ENCODE data around the gene ANKH.

ANKH gene

DNA sequence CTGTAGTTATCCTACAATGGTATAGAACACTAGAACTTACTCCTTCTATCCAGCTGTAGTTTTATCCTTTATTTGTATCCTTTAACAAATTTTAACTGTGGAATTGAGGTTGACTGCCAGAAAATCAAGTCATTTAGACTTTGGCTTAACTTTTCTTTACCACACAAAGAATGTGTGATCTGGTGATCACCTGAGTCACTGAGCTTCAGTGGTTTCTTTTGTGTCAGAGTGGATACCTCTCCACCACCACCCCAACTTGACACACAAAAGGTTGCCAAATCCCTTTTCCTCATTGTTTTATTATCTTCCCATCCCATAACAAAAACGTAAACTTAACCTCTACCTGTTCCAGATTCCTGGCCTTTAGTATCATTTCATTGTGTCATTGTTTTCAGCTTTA lies 201.6 kb downstream of the ANKH start:
- Histone ChIP-seq H3K27me3 (ENCODE audit: insufficient read depth, low read length) (no peaks in the 10 kb centered on the region), H3K4me1 (ENCODE audit: control insufficient read depth in 1 of 2, insufficient read depth in 2 of 2, low read length in 2 of 2) (peaks cover 2 to 4% of the 10 kb centered on the region in 2 experiments), H4K12ac (ENCODE audit: low read depth, low read length) (no peak overlapping the region), H3K36me3 (ENCODE audit: control insufficient read depth in 1 of 2, insufficient read depth in 2 of 2, low read length in 2 of 2) (peaks cover 4 to 7% of the 10 kb centered on the region in 2 experiments), H3K4me2 (ENCODE audit: low read length) (no peak overlapping the region), H3K79me2 (ENCODE audit: control insufficient read depth, insufficient read depth, low read length, poor library complexity) (peaks cover 7% of the 10 kb centered on the region), H4K91ac (ENCODE audit: low read depth, low read length) (no peak overlapping the region), H3K79me1 (ENCODE audit: low read length) (no peaks in the 10 kb centered on the region), H3K18ac (ENCODE audit: low read length) (no peak overlapping the region), H3K4me3 (ENCODE audit: low read depth, low read length) (no peak overlapping the region), H2AK5ac (ENCODE audit: low read length) (no peak overlapping the region), H3K14ac (ENCODE audit: low read length) (no peak overlapping the region), H3K27ac (ENCODE audit: low read depth, low read length) (no peak overlapping the region), H2BK12ac (ENCODE audit: low read length) (no peak overlapping the region), H3K4ac (ENCODE audit: low read depth, low read length) (peak overlapping the region; percentile 71), H3K23ac (ENCODE audit: low read length) (no peak overlapping the region), H2BK120ac (ENCODE audit: insufficient read depth, low read length, poor library complexity) (no peak overlapping the region), H4K8ac (ENCODE audit: low read depth, low read length) (no peak overlapping the region), H3K9me3 (ENCODE audit: insufficient read depth, low read depth, low read length) (no peaks in the 10 kb centered on the region), H2BK5ac (ENCODE audit: low read depth, low read length, poor library complexity) (no peak overlapping the region), H2AFZ (ENCODE audit: insufficient read depth, low read length, poor library complexity) (no peak overlapping the region), H3K9ac (ENCODE audit: low read length) (no peak overlapping the region)
- no peak for DNase-seq
- WGBS (ENCODE audit: extremely low coverage, insufficient coverage, insufficient read length) = 100% methylated on average over 1 of the region's 1 CpG

DNA sequence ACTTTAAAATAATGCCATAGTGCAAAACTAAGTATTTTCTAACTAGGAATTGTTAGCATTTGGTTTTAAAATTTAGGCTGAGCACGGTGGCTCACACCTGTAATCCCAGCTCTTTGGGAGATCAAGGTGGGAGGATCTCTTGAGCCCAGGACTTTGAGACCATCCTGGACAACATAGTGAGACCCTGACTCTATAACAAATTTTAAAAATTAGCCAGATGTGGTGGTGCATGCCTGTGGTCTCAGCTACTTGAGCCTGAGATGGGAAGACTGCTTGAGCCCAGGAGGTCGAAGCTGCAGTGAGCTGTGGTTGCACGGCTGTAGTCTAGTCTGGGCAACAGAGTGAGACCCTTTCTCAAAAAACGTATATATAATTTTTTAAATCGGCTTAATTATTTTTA lies 202.2 kb downstream of the ANKH start:
- Histone ChIP-seq H2BK120ac (ENCODE audit: insufficient read depth, low read length, poor library complexity) (no peak overlapping the region), H3K14ac (ENCODE audit: low read length) (no peak overlapping the region), H4K91ac (ENCODE audit: low read depth, low read length) (no peak overlapping the region), H3K27me3 (ENCODE audit: insufficient read depth, low read length) (no peaks in the 10 kb centered on the region), H3K79me1 (ENCODE audit: low read length) (peaks cover 2% of the 10 kb centered on the region), H3K79me2 (ENCODE audit: control insufficient read depth, insufficient read depth, low read length, poor library complexity) (peaks cover 7% of the 10 kb centered on the region), H4K8ac (ENCODE audit: low read depth, low read length) (no peak overlapping the region), H2BK12ac (ENCODE audit: low read length) (no peak overlapping the region), H3K9me3 (ENCODE audit: insufficient read depth, low read depth, low read length) (no peaks in the 10 kb centered on the region), H3K4me2 (ENCODE audit: low read length) (no peak overlapping the region), H3K4me3 (ENCODE audit: low read depth, low read length) (no peak overlapping the region), H4K12ac (ENCODE audit: low read depth, low read length) (no peak overlapping the region), H3K9ac (ENCODE audit: low read length) (no peak overlapping the region), H3K18ac (ENCODE audit: low read length) (no peak overlapping the region), H2AK5ac (ENCODE audit: low read length) (no peak overlapping the region), H3K36me3 (ENCODE audit: control insufficient read depth in 1 of 2, insufficient read depth in 2 of 2, low read length in 2 of 2) (peaks cover 3 to 7% of the 10 kb centered on the region in 2 experiments), H3K27ac (ENCODE audit: low read depth, low read length) (no peak overlapping the region), H3K4me1 (ENCODE audit: control insufficient read depth in 1 of 2, insufficient read depth in 2 of 2, low read length in 2 of 2) (peaks cover 2 to 4% of the 10 kb centered on the region in 2 experiments), H3K23ac (ENCODE audit: low read length) (no peak overlapping the region), H3K4ac (ENCODE audit: low read depth, low read length) (peak overlapping the region; percentile 48), H2AFZ (ENCODE audit: insufficient read depth, low read length, poor library complexity) (no peak overlapping the region), H2BK5ac (ENCODE audit: low read depth, low read length, poor library complexity) (no peak overlapping the region)
- no peak for DNase-seq
- no CpG with 5 or more reads among the region's 5 CpGs for WGBS (ENCODE audit: extremely low coverage, insufficient coverage, insufficient read length)

DNA sequence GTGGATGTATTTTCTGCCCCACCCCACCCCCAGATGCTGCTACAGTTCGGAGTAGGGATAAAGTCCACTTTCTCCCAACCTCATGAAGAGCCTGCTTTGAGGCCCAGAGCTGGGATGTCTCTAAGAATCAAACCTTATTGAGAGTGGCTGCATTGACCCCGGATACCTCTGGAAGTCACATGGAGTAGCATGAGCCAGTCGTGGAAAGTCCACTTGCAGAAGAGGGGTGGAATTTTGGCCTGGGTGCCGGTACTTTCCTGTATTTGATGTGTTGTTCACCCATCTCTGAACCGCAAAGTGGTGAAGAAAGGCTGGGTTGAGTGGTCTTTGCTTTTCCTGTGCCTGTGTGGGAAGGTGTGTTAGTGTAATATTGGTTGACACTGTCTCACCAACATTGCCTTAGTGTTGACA lies 203.4 kb downstream of the ANKH start:
- H2BK12ac ChIP-seq (ENCODE audit: low read length) = no peak overlapping the region
- peak overlapping the region; percentile 35 for H3K18ac ChIP-seq (ENCODE audit: low read length)
- no peak overlapping the region for H4K8ac ChIP-seq (ENCODE audit: low read depth, low read length)
- peak overlapping the region; percentile 76 for H3K4ac ChIP-seq (ENCODE audit: low read depth, low read length)
- DNase-seq = no peak
- H3K4me2 ChIP-seq (ENCODE audit: low read length) = no peak overlapping the region
- H3K9me3 ChIP-seq (ENCODE audit: insufficient read depth, low read depth, low read length) = no peaks in the 10 kb centered on the region
- no peak overlapping the region for H3K4me3 ChIP-seq (ENCODE audit: low read depth, low read length)
- peaks cover 0 to 3% of the 10 kb centered on the region in 2 experiments for H3K36me3 ChIP-seq (ENCODE audit: control insufficient read depth in 1 of 2, insufficient read depth in 2 of 2, low read length in 2 of 2)
- no peak overlapping the region for H3K9ac ChIP-seq (ENCODE audit: low read length)
- no peak overlapping the region for H3K14ac ChIP-seq (ENCODE audit: low read length)
- H3K79me2 ChIP-seq (ENCODE audit: control insufficient read depth, insufficient read depth, low read length, poor library complexity) = peaks cover 11% of the 10 kb centered on the region
- H3K27me3 ChIP-seq (ENCODE audit: insufficient read depth, low read length) = no peaks in the 10 kb centered on the region
- no peak overlapping the region for H4K91ac ChIP-seq (ENCODE audit: low read depth, low read length)
- no peak overlapping the region for H4K12ac ChIP-seq (ENCODE audit: low read depth, low read length)
- no peak overlapping the region for H3K27ac ChIP-seq (ENCODE audit: low read depth, low read length)
- H2AFZ ChIP-seq (ENCODE audit: insufficient read depth, low read length, poor library complexity) = no peak overlapping the region
- no peak overlapping the region for H2BK120ac ChIP-seq (ENCODE audit: insufficient read depth, low read length, poor library complexity)
- H3K79me1 ChIP-seq (ENCODE audit: low read length) = peaks cover 8% of the 10 kb centered on the region
- WGBS (ENCODE audit: extremely low coverage, insufficient coverage, insufficient read length) = no CpG with 5 or more reads among the region's 5 CpGs
- H2AK5ac ChIP-seq (ENCODE audit: low read length) = no peak overlapping the region
- peaks cover 2 to 4% of the 10 kb centered on the region in 2 experiments for H3K4me1 ChIP-seq (ENCODE audit: control insufficient read depth in 1 of 2, insufficient read depth in 2 of 2, low read length in 2 of 2)
- H2BK5ac ChIP-seq (ENCODE audit: low read depth, low read length, poor library complexity) = no peak overlapping the region
- H3K23ac ChIP-seq (ENCODE audit: low read length) = peak overlapping the region; percentile 37

DNA sequence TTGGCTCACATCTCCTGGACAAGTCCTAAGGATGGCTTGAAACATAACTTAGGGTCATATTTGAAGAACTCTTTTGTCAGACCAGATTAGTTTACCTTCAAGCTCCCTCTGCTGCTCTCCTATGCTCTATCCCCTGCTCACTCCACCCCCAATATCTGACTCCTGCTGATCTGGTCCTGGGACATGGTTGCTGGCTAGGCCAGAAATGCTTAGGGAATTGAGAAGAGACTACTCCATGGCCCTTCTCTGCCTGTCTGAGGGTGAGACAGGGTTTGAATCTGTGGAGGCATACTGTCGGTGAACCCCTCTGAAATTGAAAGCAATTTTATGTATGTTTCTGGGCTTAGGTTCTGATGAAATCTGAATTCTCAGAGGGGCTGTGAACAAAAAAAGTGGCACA lies 203.8 kb downstream of the ANKH start:
- Histone ChIP-seq H3K79me2 (ENCODE audit: control insufficient read depth, insufficient read depth, low read length, poor library complexity) (peaks cover 11% of the 10 kb centered on the region), H2AFZ (ENCODE audit: insufficient read depth, low read length, poor library complexity) (no peak overlapping the region), H4K8ac (ENCODE audit: low read depth, low read length) (no peak overlapping the region), H2BK120ac (ENCODE audit: insufficient read depth, low read length, poor library complexity) (no peak overlapping the region), H3K14ac (ENCODE audit: low read length) (no peak overlapping the region), H2AK5ac (ENCODE audit: low read length) (no peak overlapping the region), H3K4me1 (ENCODE audit: control insufficient read depth in 1 of 2, insufficient read depth in 2 of 2, low read length in 2 of 2) (peaks cover 2 to 4% of the 10 kb centered on the region in 2 experiments), H3K9me3 (ENCODE audit: insufficient read depth, low read depth, low read length) (no peaks in the 10 kb centered on the region), H2BK12ac (ENCODE audit: low read length) (no peak overlapping the region), H3K36me3 (ENCODE audit: control insufficient read depth in 1 of 2, insufficient read depth in 2 of 2, low read length in 2 of 2) (peaks cover 0 to 3% of the 10 kb centered on the region in 2 experiments), H2BK5ac (ENCODE audit: low read depth, low read length, poor library complexity) (no peak overlapping the region), H3K9ac (ENCODE audit: low read length) (no peak overlapping the region), H3K27me3 (ENCODE audit: insufficient read depth, low read length) (no peaks in the 10 kb centered on the region), H3K4me3 (ENCODE audit: low read depth, low read length) (no peak overlapping the region), H4K91ac (ENCODE audit: low read depth, low read length) (no peak overlapping the region), H3K27ac (ENCODE audit: low read depth, low read length) (no peak overlapping the region), H3K18ac (ENCODE audit: low read length) (peak overlapping the region; percentile 46), H3K4me2 (ENCODE audit: low read length) (no peak overlapping the region), H3K4ac (ENCODE audit: low read depth, low read length) (peak overlapping the region; percentile 76), H3K23ac (ENCODE audit: low read length) (no peak overlapping the region), H3K79me1 (ENCODE audit: low read length) (peaks cover 8% of the 10 kb centered on the region), H4K12ac (ENCODE audit: low read depth, low read length) (no peak overlapping the region)
- no CpG with 5 or more reads among the region's 1 CpG for WGBS (ENCODE audit: extremely low coverage, insufficient coverage, insufficient read length)
- DNase-seq = no peak
